Ovary (tissue), 9 donors: ENCODE data around the gene TOGARAM2. TPM values are rescaled to one million over a fixed set of nuclear protein-coding genes. Genes with fewer than 3 reads are reported as not detected.

Source experiments
- DNase-seq, 5 donors: peaks; one replicate each; pipeline ENCODE4 v3.0.0-alpha.2; 2019 to 2020
- H3K27ac ChIP-seq, 2 donors: fragments of 200-600 bp; one replicate each; pipeline versions ENCODE4 v1.5.1 to v1.8.0; 2019 to 2022
- H3K27me3 ChIP-seq: fragments of 200-600 bp; one replicate; pipeline ENCODE4 v1.8.0; 2022
- H3K36me3 ChIP-seq: fragments of 200-600 bp; sonication (generic); one replicate; pipeline ENCODE4 v1.5.1; 2019
- H3K4me1 ChIP-seq: one replicate; pipeline ENCODE4 v1.8.1; 2013; ENCODE audit warnings: mild to moderate bottlenecking, moderate library complexity; ENCODE audit not compliant: insufficient read depth
- H3K4me3 ChIP-seq: fragments of 200-600 bp; sonication (generic); one replicate; pipeline ENCODE4 v1.5.1; 2017
- H3K9me3 ChIP-seq, 2 donors: fragments of 200-600 bp in 1 of 2; sonication (generic) in 1 of 2; one replicate each; pipeline versions ENCODE4 v1.5.1 to v1.8.1; 2013 to 2019; ENCODE audit warnings: mild to moderate bottlenecking in 1 of 2, moderate library complexity in 1 of 2
- EP300 ChIP-seq: sonication (generic); formaldehyde crosslinking; IDR thresholded peaks from one replicate; pipeline ENCODE4 v1.6.1; 2017; ENCODE audit warnings: antibody characterized with exemption
- POLR2A ChIP-seq: fragments of 450-650 bp; IDR thresholded peaks from one replicate; pipeline ENCODE4 v1.6.1; 2017; ENCODE audit warnings: antibody characterized with exemption, mild to moderate bottlenecking, moderate library complexity
- WGBS, 3 donors: extraction: QIAGEN DNeasy Blood & Tissue Kit in 1 of 3; methylation state at CpG; one replicate each; pipeline versions ENCODE4 v1.1.5 to v1.1.7; 2013 to 2017; 5-methylcytosine and 5-hydroxymethylcytosine counted together
- intact Hi-C, 4 donors: fragments of 100-400 bp; cut with DNase I; formaldehyde crosslinking; loops; one replicate each; pipeline versions ENCODE4 v1.11.0 to v1.15.1; 2022 to 2023
- polyA plus RNA-seq, 2 donors: library from polyadenylated mRNA; stranded (reverse); fragments of 200-250 nt in 1 of 2; fragments of 350-450 nt in 1 of 2; fragmentation: Illumina TruSeq in 1 of 2; extraction: RNeasy Lipid Tissue Mini Kit (QIAGEN cat#74804) in 1 of 2; gene quantifications; one replicate each; pipeline ENCODE4 v1.2.3, GENCODE V29; 2013 to 2014
- total RNA-seq, 7 donors: library from RNA; depleted of rRNA in 2 of 7; stranded (reverse); fragments of >200 nt in 2 of 7; fragmentation: NEBNext Ultra II Directional in 3 of 7; extraction: Animal tissue kit (Norgen Biotek cat#: 25700) in 3 of 7; gene quantifications; one replicate each; pipeline versions ENCODE4 v1.1.0 to v1.2.4, GENCODE V29; 2016 to 2023
- TF ChIP-seq, protein P1 (sequence below), 3 donors: fragments of 450-650 bp in 2 of 3; fragments of 200-600 bp in 1 of 3; IDR thresholded peaks; one replicate each; pipeline versions ENCODE4 v1.5.1 to v1.8.0; 2016 to 2022; ENCODE audit warnings: antibody characterized with exemption in 3 of 3, mild to moderate bottlenecking in 1 of 3
- donor health status: DM: no; HTN: no; CAD: no; lungs with moderate emphysema.
- donor health status: DM: no; HTN: no; CAD: no.
- donor health status: Bipolar disorder and iron deficiency.
- donor health status: DM: yes; HTN: yes; CAD: no.
- donor health status: DM: no; HTN: no; CAD: no.
- donor health status: DM: yes; HTN: yes; CAD: no.

TOGARAM2 gene
- total and polyA plus RNA-seq, 9 donors = 0.33 to 21.1 (median 1.7) TPM

GRCh38 chr2:29042561-29043075, 61.5 kb downstream of the TOGARAM2 start:
- peak; percentile 74 to 88 (median 83) for DNase-seq
- intact Hi-C loops = loop anchor here in 1 of 4 donors (10.0 kb wide), 1 partner anchor 152 kb away; no protein-coding TSS in a partner anchor
- Histone ChIP-seq H3K27me3 (no peaks in the 10 kb centered on the region), H3K4me3 (no peak overlapping the region), H3K4me1 (peaks cover 13% of the 10 kb centered on the region), H3K27ac (peak overlapping the region in 1 of 2 donors; percentile 43), H3K9me3 (no peaks in the 10 kb centered on the region), H3K36me3 (no peaks in the 10 kb centered on the region)
- no peak for TF ChIP-seq EP300
- TF ChIP-seq, protein P1, sequence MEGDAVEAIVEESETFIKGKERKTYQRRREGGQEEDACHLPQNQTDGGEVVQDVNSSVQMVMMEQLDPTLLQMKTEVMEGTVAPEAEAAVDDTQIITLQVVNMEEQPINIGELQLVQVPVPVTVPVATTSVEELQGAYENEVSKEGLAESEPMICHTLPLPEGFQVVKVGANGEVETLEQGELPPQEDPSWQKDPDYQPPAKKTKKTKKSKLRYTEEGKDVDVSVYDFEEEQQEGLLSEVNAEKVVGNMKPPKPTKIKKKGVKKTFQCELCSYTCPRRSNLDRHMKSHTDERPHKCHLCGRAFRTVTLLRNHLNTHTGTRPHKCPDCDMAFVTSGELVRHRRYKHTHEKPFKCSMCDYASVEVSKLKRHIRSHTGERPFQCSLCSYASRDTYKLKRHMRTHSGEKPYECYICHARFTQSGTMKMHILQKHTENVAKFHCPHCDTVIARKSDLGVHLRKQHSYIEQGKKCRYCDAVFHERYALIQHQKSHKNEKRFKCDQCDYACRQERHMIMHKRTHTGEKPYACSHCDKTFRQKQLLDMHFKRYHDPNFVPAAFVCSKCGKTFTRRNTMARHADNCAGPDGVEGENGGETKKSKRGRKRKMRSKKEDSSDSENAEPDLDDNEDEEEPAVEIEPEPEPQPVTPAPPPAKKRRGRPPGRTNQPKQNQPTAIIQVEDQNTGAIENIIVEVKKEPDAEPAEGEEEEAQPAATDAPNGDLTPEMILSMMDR (IDR thresholded peaks at IDR 0.05) = no peak
- no peak for TF ChIP-seq POLR2A
- 6 to 17% (median 11%) methylated on average over 9 of the region's 9 CpGs for WGBS, 3 donors

GRCh38 chr2:29044459-29044858, 63.4 kb downstream of the TOGARAM2 start:
- no peak for DNase-seq
- H3K9me3 ChIP-seq = no peaks in the 10 kb centered on the region
- intact Hi-C loops = loop anchor here in 1 of 4 donors (10.0 kb wide), 1 partner anchor 150 kb away; no protein-coding TSS in a partner anchor
- no peak for TF ChIP-seq EP300
- TF ChIP-seq POLR2A = no peak
- TF ChIP-seq, protein P1 (IDR thresholded peaks at IDR 0.05) = no peak
- 81 to 94% (median 82%) methylated on average over 4 of the region's 4 CpGs for WGBS, 3 donors
- H3K36me3 ChIP-seq = no peaks in the 10 kb centered on the region
- H3K4me3 ChIP-seq = no peak overlapping the region
- H3K4me1 ChIP-seq = peaks cover 9% of the 10 kb centered on the region
- no peaks in the 10 kb centered on the region for H3K27me3 ChIP-seq
- no peak overlapping the region for H3K27ac ChIP-seq

GRCh38 chr2:29046321-29046720, 65.2 kb downstream of the TOGARAM2 start:
- no peaks in the 10 kb centered on the region for H3K27me3 ChIP-seq
- H3K27ac ChIP-seq = no peak overlapping the region
- no peak overlapping the region for H3K4me3 ChIP-seq
- TF ChIP-seq, protein P1 (IDR thresholded peaks at IDR 0.05) = no peak
- no peak for TF ChIP-seq POLR2A
- no peak for TF ChIP-seq EP300
- DNase-seq = no peak
- H3K36me3 ChIP-seq = no peaks in the 10 kb centered on the region
- 97 to 100% (median 98%) methylated on average over 2 of the region's 2 CpGs for WGBS, 3 donors
- H3K4me1 ChIP-seq = peaks cover 8% of the 10 kb centered on the region
- no peaks in the 10 kb centered on the region for H3K9me3 ChIP-seq
- intact Hi-C loops = loop anchor here in 1 of 4 donors (10.0 kb wide), 1 partner anchor 148 kb away; no protein-coding TSS in a partner anchor

- WGBS, 3 donors = 94 to 97% (median 97%) methylated on average over 9 of the region's 9 CpGs
- Histone ChIP-seq H3K27ac (no peak overlapping the region), H3K4me3 (no peak overlapping the region), H3K4me1 (peaks cover 4% of the 10 kb centered on the region), H3K9me3 (no peaks in the 10 kb centered on the region), H3K27me3 (no peaks in the 10 kb centered on the region), H3K36me3 (no peaks in the 10 kb centered on the region)
- DNase-seq = no peak
- intact Hi-C loops = loop anchor here in 1 of 4 donors (10.0 kb wide), 1 partner anchor 148 kb away; no protein-coding TSS in a partner anchor
- TF ChIP-seq POLR2A (no peak), EP300 (no peak)
- TF ChIP-seq, protein P1 (IDR thresholded peaks at IDR 0.05) = no peak
Measured at GRCh38 chr2:29047083-29047845, 66.2 kb downstream of the TOGARAM2 start.
